HPDE6-E6E7 (cell line): ENCODE results near the gene DDN.

Source experiments
- DNase-seq: peaks from one replicate; pipeline ENCODE4 v3.0.0; 2011; ENCODE audit warnings: missing footprints; ENCODE audit errors: extremely low spot score

DDN gene

GRCh38 chr12:48981757-48982157, 17.4 kb downstream of the DDN start:
- DNase-seq = no peak

- DNase-seq = no peak
These were observed 18.0 kb downstream of the DDN start for GRCh38 chr12:48980953-48981756.

- DNase-seq = no peak
These were observed 18.7 kb downstream of the DDN start for GRCh38 chr12:48980389-48980952.

- DNase-seq = no peak
These were observed 19.4 kb downstream of the DDN start for GRCh38 chr12:48979602-48980388.

GRCh38 chr12:48978741-48979601, 20.2 kb downstream of the DDN start:
- DNase-seq = no peak

- no peak for DNase-seq
These were observed 20.9 kb downstream of the DDN start, which contains the start of gene WNT1 for GRCh38 chr12:48978291-48978740. Gene WNT1 (plus strand): TSS chr12:48978322. CDS start chr12:48978651, 329 bp downstream.

GRCh38 chr12:48977290-48978281, 21.6 kb downstream of the DDN start:
- DNase-seq = no peak

- DNase-seq = no peak
These were observed 25.1 kb downstream of the DDN start for GRCh38 chr12:48973941-48974673.

- DNase-seq = no peak
These were observed 25.6 kb downstream of the DDN start for GRCh38 chr12:48973531-48973930.

GRCh38 chr12:48972952-48973483, 26.2 kb downstream of the DDN start:
- DNase-seq = no peak

- DNase-seq = no peak
These were observed 26.8 kb downstream of the DDN start for GRCh38 chr12:48972213-48972951.

- DNase-seq = no peak
These were observed 28.4 kb downstream of the DDN start for GRCh38 chr12:48970702-48971334.

GRCh38 chr12:48969833-48970701, 29.1 kb downstream of the DDN start:
- DNase-seq = no peak

GRCh38 chr12:48969160-48969771, 29.9 kb downstream of the DDN start:
- DNase-seq = no peak

- no peak for DNase-seq
These were observed 30.7 kb downstream of the DDN start for GRCh38 chr12:48968467-48968866.

- DNase-seq = no peak
These were observed 31.2 kb downstream of the DDN start for GRCh38 chr12:48967991-48968390.
